HG02970 (cell line): ENCODE measurements around the gene AGGF1.
A peak's percentile ranks its signal among the peaks of the same experiment; 100 is the strongest.
"Not testable (repeated sequence)": the region's sequence is repeated elsewhere in the genome, so short reads cannot be mapped to it uniquely, and the experiment has no call there.

ENCODE experiments used
- ATAC-seq: cut with Tn5 transposase; IDR thresholded peaks from one replicate; pipeline ENCODE4 v1.9.1; 2021; ENCODE audit warnings: mild to moderate bottlenecking, moderate library complexity, moderate number of reproducible peaks; ENCODE audit not compliant: unreplicated experiment, low FRiP score

The AGGF1 gene

DNA sequence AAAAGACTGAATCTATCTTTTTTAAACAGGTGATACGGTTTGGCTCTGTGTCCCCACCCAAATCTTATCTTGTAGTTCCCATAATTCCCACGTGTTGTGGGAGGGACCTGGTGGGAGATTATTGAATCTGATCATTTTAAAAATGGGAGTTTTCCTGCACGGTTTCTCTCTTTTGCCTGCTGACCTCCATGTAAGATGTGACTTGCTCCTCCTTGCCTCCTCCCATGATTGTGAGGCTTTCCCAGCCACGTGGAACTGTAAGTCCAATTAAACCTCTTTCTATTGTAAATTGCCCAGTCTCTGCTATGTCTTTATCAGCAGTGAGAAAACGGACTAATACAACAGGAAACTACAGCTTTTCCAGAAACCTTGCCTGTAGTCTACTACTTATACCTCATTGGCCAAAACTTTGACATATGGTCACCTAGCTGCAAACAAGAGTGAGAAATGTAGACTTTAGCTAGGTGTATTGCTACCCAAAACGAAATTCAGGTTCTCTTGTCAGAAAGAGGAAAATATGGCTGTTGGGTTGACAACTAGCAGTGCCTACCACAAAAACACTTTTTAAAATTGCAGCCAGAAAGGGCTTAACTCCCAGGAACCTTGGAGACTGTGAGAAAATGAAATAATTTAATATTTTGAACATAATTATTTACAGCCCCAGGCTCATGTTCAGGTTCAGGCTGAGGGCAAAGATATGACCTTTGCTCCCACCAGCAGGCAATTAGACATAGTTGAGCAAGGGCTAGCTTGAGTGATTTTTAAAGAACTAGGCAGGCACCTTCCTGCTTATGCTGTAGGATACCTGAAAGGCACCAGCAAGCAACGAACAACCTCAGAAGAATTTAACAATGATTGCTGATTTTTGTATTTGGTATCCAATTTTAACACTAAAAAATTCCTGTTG is 7.4 kb upstream of the AGGF1 start:
- no peak for ATAC-seq

DNA sequence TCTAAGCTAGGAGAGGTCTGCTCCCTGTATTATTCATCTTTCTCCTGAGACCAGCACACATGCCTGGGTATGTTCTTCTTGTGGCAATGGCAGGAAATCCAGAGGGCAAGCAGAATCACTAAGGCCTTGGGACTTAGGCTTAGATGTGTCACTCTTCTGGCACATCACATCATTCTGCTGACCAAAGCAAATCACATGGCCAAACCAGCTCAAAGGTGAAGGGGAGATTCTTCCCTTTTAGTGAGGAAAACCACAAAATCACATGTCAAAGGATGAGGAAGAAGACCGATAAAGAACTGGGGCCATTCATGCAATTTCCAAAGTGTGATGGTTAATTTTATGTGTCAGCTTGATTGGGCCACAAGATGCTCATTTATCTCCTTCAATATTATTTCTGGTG is 5.7 kb upstream of the AGGF1 start:
- ATAC-seq = no peak

DNA sequence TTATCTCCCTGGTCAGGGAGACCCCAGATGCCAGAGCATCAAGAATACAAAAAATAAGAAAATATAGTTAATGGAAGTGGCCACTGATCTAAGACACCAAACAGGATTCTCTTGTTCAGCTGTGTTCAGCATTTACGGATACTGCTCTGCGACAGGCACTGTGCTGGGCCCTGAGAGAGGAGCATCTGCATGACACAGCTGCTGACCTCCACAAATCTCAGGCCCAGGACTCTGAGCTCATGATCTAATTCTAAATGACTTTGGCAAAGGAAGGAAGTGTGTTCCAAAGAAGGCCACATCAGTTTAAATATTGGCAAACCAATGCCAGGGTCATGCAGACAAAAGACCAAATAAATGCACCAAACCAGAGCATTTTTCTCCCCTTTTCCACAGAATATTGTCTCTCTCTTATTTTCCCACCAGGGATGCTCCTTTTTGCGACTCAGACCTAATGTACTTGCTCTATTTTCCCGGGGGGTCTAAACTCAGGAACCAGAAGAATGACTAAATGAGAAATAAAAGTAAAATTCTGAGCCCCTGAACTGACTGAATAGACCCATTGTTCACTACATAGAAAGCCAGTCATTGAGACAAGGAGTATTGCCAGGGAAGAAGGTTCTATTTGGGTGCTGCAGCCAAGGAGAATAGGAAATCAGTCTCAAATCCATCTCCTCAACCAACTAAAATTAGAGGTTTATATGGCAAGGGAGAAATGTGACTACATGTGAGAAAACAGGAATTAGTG is 1.4 kb upstream of the AGGF1 start:
- ATAC-seq = no peak

DNA sequence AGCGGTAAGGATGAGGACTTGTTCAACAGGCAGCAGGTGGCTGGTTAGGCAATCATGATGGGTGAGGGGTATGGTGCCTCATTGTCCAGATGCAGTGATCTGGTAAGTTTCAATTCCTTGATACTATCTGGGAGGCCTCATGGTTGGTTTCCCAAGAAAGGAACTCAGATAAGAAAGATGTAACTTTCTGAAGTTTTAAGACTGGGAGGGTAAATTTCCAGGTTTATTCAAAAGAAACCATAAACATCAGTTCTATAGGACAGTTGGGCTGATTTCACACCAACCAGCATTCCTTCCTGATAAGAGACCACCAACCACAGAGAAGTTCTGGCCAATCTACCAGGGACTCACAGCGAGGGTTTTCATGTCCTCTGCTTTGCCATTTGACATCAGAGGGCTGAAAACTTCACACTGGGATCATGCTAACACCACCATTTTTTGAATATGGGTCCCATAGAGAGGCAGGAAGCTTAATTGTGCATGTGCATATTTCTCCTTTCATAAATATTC is 773 bp upstream of the AGGF1 start:
- no peak for ATAC-seq

DNA sequence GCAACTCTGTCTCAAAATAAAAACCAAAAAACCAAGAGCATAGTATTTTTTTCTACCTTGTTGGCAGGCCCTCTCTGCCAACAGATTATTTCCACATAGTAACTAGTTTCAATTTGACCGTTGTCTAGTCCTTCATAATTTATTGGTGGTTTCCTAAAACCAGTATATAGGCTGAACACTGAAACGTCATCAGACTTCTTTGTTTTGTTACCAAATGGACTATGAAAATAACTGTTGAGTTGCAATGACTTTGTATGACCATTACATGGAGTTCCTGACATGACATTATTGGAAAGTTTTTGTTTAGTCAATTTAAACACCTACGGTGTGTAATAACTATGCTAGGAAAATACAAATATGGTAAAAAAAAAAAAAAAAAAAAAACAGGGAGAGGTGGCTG is 1.7 kb downstream of the AGGF1 start:
- no peak for ATAC-seq

DNA sequence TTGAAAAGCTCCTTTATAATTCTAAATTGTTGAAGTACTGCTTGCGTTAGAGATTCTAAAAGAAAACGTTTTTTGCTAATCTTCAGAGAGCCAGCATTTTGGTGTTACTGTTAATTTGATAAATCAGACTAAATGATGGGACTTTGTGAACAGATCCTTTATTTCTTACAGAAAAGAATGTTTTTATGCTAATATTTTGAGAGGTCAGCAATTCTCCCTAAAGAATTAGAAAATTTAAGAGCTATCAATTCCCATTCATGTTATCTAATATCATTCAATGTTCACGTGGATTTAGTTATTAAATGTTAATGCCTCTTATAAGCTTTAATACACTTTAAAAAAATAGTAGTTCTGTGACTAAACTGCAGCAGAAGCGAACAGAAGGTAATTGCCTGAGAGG is 2.4 kb downstream of the AGGF1 start:
- ATAC-seq = no peak

DNA sequence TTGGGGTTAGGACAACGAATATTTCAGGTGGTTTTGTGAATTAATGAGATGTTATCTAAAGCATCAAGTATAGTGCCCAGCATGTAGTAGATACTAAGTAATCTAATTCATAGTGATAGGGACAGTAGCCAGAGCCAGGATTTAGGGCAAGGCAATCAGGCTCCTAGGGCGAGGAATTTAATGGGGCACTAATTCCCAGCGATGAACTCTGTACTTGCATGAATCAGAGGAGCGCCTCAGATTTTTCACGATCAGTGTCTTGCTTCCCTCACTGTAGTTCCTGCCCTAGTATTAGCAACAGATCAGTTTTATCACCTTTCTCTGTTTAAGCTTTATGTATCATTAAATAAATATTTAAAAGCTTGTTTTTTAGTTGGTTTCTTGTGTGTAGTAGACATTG is 3.1 kb downstream of the AGGF1 start:
- ATAC-seq = no peak

DNA sequence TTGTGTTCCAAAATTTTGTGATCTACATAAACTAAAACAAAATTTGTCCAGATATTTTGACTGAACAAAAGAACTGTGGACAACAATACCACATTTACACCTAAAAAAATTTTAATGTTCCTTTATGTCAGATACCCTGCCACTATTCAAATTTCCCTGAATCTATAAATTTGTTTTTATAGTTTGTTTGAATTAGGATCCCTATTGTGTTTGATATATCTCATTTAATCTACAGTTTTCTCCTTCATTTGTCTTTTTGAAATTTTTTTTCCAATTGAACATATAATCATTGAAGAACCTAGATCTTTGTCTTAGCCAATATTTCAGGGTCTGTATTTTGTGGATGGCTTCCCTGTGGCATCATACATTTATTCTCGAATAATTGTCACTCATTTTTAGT is 5.7 kb downstream of the AGGF1 start:
- no peak for ATAC-seq

DNA sequence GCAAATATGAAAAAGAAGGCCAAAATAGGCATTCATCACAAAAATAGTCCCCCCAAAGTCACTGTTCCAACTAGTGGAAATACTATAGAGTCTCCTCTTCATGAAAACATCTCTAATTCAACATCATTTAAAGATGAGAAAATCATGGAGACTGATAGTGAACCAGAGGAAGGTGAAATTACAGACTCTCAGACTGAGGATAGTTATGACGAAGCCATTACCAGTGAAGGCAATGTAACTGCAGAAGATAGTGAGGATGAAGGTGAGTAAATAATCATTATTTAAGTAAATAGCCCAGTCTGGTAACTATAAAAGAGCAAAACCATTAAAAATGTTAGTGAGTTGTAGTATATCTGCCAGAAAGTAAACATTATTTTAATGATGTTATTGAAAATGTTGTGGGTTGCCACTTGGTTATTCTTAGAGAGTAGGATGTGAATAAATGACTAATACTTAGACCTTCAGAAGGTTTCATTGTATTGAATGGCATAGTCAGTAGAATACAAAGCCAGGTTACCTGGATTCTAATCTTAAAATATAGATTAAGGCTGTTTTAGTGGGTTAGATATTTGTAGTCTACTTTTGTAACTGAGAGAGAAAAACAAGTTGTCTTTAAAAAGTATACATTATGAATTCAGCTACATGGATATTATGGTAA is 16.3 kb downstream of the AGGF1 start:
- ATAC-seq = no peak

DNA sequence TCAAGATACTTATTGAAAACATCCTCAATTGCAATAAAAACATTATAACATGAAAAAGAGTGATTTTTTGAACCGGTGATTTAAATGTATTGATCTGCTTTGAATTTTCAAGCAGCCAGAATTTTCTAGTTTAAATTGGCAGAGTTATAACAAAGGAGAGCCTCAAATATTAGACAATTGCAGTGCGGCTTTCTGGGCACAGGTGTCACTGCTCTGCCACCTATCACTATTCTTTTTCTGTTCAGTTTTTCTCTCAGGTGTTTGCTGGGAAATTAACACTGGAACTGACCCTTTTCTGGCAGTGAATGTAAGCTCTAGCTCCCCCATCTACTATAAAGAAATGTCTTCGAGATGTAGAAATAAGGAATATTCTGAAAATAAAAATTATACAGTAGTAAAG is 33.8 kb downstream of the AGGF1 start:
- ATAC-seq = no peak

DNA sequence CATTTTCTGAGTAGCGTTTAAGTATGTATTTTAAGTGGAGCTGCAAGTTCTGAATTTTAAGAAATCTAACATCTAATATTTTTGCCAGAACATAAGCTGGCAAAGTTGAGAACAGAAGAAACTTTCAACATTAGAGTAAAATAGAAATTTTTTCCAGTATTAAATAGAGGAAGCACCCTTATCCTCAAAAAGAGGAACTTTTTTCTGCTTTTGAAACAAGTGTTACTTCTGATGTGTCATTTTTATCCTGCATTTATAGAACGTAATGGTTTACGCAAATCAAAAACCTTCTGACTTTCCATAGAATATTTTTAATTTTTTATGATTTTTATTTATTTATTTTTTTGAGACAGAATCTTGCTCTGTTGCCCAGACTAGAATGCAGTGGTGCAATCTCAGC is 35.1 kb downstream of the AGGF1 start:
- no peak for ATAC-seq

DNA sequence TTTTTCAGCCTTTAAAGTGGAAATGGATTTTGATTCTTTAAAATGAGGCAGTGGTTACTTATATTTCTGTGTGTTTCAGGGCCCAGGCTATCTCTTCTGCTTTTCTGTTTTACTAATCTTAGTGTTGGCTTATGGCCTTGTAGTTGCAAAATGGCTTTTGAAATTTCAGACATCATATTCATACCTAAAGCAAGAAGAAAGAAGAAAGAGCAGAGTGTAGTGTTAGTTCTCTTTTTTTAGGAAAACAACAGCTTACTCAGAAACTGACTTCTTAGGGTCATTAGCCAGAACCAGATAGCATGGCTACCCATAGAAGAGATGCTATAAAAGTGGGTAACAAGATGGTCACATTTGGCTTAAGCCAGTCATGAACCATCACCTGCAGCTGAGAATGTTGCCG is 36.0 kb downstream of the AGGF1 start:
- no peak for ATAC-seq

DNA sequence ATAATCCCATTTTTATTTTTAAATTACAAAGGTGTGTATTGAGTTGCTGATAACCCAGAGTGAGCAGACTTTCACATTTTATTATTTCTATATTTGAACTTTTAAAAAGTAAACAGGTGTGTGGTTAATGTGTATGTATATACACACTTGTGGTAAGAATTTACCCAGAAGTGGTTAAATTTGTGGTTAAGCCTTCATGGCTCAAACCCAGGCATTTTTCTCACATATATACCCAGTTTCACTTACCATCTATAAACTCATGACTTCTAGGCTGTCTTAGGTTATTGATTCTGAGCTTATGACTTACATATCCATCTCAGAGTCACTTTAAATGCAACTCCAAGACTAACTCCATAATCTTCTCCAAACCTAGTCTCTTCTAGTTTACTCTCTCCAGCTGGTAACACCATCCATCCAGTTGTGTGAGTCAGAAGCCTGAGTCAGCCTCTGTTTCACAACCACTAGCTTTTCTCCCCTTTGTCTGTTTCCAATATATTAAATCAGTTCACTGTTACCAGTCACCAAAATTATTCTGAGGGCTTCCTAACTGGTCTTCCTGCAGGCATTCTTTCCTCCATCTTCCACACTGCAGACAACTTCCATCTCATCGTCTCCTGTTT is 36.7 kb downstream of the AGGF1 start:
- no peak for ATAC-seq

DNA sequence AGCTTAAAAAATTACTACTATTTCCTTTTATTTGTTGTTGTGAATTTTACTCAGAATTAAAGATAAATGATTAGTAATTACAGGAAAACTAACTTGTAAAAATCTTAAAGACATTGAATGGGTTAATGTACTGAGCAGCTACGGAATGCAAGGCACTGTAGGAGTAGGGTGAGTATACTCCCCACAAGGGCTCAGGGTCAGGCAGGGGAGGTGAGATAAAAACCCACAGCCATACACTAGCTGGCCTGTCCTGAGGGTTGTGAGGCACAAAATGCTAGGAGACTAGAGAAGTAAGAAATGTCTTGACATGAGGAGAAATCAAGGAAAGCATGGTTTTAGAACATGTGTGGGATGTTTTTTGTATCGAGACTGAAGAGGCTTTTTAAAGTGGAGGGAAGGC is 43.5 kb downstream of the AGGF1 start:
- ATAC-seq = no peak

DNA sequence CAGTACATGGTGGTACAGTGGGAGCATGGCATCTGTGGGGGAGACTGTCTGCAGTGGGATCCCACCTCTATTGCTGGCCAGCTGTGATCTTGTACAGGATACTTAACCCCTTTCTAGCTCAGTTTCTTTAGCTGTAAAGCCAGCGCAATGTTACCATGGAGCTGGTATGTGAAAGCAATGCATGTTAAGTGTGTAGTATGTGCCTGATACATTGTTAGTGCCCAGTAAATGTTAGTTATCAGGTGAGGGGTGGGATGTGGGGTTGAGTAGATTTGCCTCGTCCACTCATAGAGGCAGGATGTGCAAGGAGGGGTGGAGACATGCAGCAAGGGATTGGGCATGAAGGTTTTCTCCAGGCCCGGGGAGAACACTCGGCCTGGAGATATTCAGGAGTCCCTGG is 44.5 kb downstream of the AGGF1 start:
- no peak for ATAC-seq

DNA sequence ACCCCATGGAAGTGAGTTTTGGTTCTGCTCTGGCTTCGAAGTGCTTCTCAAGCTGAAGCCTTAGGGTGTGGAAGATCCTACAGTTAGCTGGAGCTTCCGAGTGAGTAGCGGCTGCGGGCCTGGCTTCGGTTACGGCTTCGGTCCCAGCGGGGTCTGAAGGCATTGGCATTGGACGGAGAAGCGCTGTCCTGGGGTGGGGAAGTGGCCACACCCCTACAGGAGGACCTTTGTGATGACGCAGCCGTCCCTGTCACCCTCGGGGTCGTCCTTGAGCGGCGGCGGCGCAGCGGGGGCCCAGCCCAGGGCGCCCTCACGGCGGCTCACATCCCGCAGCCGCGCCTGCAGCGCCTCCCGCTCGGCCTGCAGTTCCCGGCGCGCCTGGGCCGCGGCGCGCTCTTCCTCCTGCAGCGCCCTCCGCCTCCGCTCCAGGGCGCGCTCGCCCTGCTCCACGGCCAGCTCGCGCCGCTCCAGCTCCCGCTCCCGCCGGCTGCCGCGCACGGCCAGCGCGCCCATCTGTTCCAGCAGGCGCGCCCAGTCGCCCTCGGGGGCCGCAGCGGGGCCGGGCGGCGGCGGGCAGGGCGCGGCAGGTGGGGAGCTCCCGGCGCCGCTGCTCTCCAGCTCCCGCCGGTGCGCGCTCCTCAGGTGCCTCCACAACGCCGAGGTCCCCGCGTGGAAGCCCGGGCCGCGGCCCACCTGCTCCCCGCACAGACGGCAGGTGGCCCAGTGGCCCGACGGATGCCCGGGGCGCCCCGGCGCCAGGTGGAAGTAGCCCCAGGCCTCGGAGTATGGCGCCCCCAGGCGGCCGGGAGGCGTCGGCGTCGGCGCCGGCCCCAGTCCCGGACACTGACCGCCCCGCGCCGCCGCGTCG is 47.0 kb downstream of the AGGF1 start:
- peak; percentile 68 for ATAC-seq

DNA sequence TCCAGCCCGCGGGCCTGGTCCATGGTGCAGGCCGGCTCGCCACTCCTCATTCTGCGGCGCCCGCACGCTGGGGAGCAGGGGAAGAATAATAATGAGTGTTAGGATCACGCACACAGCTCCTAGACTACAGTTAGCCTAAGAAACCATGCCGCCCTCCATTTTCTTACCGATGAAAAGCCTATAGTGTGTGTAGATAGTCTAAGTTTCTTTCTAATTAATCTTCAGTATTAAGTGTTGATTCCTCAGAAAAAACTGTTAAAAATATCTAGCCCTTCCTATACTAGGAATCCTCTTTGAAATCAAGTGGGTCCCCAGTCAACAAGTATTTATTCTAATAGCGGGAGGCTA is 47.6 kb downstream of the AGGF1 start:
- ATAC-seq = no peak

DNA sequence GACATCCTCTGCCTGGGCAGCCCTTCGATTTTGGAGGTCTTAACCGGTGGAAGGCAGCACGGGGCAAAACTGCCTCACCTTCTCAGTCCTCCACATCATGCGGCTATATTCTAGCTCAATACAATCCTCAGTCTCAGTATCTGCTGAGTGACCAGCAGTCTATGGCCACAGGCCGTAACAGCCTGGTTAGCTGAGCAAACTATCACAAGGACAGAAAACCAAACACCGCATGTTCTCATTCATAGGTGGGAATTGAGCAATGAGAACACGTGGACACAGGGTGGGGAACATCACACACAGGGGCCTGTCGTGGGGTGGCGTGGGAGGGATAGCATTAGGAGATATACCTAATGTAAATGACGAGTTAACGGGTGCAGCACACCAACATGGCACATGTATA is 50.3 kb downstream of the AGGF1 start:
- not testable (repeated sequence) for ATAC-seq

DNA sequence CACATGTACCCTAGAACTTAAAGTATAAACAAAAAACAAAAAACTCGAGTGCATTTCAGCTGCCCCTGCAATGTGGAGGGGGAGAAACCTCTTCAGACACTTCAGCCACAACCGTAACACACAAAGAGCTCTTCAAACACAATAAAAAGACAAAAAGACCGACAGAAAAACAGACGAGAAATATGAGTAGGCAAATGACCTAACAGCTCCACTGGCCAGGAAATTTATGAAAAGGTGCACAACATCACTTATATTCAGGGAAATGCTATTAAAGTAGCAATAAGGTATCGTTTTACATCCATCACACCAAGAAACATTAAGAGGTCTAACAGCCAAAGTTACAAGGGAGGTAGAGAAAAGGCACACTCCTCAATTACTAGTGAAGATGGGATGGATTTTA is 50.7 kb downstream of the AGGF1 start:
- ATAC-seq = no peak

DNA sequence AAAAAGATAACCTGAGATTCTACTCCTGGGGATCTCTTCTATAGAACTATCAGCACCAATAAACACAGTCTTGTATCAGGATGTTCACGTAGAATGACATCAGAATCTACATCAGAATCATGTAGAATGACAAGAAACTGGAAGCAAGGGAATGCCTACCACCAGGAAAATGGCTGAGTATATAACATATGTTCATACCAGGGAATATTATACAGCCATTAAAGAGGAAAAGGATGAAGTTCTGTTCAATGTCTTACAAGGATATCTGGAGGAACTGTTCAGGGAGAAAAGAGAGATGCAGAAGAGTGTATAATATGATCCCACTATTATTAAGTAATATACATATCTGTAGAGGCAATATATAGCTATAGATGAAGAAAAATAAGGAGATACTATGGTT is 52.1 kb downstream of the AGGF1 start:
- ATAC-seq = no peak
